GM19240 (cell line): ENCODE results near the gene TDRD7.
A peak's percentile ranks its signal among the peaks of the same experiment; 100 is the strongest.
"Not testable (repeated sequence)": the region's sequence is repeated elsewhere in the genome, so short reads cannot be mapped to it uniquely, and the experiment has no call there.

Experiments used
- DNase-seq: peaks from one replicate; pipeline ENCODE4 v3.0.0; 2011; ENCODE audit warnings: low spot score; ENCODE audit not compliant: insufficient read length

The TDRD7 gene

DNA sequence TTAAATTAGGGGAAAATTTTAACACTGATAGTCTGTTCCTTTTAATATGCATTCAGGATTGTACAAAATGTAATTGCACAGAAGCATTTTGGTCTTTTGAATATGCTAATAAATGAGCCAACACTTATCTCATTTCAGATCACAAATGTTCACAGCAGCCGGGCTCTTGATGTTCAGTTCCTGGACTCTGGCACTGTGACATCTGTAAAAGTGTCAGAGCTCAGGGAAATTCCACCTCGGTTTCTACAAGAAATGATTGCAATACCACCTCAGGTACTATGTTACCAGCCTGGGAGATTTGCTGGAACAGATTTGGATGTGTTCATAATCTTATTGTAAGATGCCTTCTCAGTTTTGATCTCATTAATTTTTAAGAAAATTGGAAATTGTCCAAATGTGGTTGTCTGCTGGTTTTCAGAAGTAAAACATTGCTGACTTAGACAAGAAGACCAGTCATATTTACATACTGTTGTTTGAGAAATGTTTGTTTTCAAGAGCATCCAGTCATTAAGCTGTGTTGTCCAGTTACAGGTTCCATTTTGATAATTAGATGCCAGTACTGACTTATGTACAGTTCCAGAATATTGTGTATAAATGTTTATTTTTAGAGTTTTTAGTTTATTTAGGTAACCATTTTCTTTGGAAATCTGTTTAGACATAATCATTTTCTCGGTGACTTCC lies 66.5 kb downstream of the TDRD7 start:
- no peak for DNase-seq

- DNase-seq: no peak
These were observed 67.7 kb downstream of the TDRD7 start for GRCh38 chr9:97479496-97480159.

GRCh38 chr9:97480174-97480573 lies 68.3 kb downstream of the TDRD7 start:
- no peak for DNase-seq

- no peak for DNase-seq
These were observed 68.9 kb downstream of the TDRD7 start for GRCh38 chr9:97480749-97481148.

GRCh38 chr9:97484134-97484533 lies 72.2 kb downstream of the TDRD7 start:
- no peak for DNase-seq

GRCh38 chr9:97487107-97487506 lies 75.2 kb downstream of the TDRD7 start:
- DNase-seq: no peak

GRCh38 chr9:97487861-97488260 lies 76.0 kb downstream of the TDRD7 start:
- DNase-seq: no peak

- DNase-seq: no peak
These were observed 79.5 kb downstream of the TDRD7 start for GRCh38 chr9:97491216-97491999.

- not testable (repeated sequence) for DNase-seq
These were observed 85.9 kb downstream of the TDRD7 start for GRCh38 chr9:97497558-97498375.

- DNase-seq: not testable (repeated sequence)
These were observed 87.0 kb downstream of the TDRD7 start for GRCh38 chr9:97498846-97499245.

DNA sequence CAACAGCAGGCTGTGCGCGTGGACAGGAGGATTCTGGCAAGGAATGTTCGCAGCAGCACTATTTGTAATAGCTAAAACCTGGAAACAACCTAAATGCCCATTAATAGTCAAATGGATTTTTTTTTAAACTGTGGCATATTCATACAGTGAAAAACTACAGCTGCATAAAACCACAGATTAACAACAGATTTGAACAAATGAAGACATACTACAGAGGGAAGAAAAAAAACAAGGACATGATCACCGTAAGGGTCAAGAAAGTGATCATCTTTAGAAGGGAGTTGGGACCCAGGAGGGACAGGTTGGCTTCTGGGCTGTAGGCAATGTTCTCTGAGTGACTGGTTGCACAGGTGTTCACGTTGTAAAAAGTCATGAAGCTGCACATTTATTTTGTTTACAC lies 88.4 kb downstream of the TDRD7 start:
- DNase-seq: no peak

- DNase-seq: no peak
These were observed 88.9 kb downstream of the TDRD7 start for GRCh38 chr9:97500765-97501176.

DNA sequence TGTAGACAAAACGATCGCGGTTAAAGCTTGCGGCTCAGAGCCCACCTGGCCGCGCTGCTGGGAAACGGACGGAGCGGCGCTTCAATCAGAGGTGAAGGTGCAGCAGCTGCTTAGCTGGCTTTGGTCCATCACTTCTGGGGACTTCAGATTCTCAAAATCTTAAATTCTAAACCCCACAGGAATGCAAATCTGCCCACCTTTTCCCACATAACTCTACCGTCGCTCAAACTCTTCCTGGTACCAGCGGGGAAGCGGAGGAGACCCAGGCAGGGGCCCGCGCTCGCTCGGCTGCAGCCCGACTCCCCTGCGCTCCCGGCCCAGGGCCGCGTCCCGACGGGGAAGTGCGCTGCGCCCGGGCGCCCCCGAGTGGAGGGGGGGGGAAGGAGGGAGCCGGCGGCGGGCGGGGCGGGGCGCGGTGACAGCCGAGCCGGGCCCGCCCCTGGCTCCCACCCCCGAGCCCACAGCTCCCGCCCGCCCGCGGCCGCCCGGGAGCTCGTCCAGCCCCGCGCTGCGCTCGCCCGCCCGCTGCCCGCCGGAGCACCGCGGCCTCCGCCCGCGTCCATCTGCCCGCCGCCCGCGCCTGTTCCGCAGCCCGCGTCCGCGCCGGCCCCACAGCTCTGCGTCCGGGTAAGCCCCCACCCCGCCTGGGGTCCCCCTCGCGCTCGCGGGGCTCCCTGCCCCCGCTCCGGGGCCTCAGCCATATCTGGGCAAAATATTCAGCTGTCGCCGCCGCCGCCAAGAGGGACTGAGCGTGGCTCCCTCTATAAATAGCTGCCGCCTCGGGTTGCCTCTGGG lies 89.5 kb downstream of the TDRD7 start, which contains the start of gene TMOD1:
Gene TMOD1 (plus strand): TSS at position 490 of the 795 bp plus-strand sequence. CDS start 22,523 bp downstream, outside the sequence.
- DNase-seq: peak; percentile 80

GRCh38 chr9:97501972-97502221 lies 90.0 kb downstream of the TDRD7 start:
- no peak for DNase-seq

GRCh38 chr9:97502222-97502983 lies 90.5 kb downstream of the TDRD7 start:
- no peak for DNase-seq

DNA sequence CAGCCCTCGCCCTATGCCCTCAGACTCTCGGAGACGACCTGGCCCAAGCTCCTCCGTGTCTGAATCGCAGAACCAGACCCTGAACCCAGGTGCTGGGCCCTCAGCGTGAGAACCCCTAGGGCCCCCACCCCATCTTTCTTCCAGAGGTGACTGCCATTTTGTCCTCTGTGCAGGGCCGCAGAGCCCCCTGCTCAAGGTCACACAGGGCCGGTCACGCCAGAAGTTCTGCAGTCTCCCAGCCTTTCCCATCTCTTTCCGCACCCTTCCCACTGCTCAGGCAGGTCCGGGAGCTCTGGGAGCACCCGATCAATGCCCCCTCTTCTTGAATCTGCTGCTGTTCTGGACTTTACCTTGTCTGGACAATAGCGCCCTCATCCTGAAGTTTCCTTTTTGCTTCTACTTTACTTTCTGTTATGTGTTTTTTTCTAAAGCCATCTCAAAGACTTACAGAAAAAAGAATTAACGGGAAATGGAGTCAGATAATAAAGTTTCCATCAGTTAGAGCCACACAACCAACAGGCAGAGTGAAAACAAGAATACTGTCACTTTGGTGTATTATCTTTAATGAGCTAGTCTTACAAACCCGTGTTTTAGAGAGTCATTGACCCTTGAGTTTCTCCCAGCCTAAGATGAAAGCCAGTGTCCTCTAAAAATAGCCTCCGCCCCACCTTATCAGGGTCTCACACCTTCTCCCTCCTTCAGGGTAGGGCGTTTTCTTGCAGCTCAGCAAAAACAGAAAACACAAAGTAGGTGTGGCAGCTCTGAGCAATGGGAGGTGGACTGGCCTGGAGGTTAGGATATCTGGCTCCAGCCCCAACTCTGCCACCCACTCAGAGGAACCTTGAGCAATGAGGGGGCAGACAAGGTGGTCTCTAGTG lies 91.3 kb downstream of the TDRD7 start:
- DNase-seq: no peak

DNA sequence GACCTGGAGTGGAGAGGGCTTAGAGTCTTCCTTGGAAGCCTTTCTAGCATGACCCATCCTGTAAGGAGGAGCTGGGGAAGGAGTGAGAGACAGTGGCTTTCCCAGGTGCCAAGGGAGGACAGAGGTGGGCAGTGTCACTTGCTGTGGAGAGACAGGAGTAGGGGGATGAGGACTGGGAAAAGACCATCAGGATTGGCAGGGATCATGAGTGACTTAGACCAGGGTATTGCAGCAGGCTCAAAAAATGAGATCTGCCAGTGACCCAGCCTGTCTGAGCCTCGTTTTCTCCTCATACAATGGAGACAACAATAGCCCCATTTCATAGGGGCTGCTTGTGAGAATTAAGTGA lies 91.9 kb downstream of the TDRD7 start:
- DNase-seq: no peak

DNA sequence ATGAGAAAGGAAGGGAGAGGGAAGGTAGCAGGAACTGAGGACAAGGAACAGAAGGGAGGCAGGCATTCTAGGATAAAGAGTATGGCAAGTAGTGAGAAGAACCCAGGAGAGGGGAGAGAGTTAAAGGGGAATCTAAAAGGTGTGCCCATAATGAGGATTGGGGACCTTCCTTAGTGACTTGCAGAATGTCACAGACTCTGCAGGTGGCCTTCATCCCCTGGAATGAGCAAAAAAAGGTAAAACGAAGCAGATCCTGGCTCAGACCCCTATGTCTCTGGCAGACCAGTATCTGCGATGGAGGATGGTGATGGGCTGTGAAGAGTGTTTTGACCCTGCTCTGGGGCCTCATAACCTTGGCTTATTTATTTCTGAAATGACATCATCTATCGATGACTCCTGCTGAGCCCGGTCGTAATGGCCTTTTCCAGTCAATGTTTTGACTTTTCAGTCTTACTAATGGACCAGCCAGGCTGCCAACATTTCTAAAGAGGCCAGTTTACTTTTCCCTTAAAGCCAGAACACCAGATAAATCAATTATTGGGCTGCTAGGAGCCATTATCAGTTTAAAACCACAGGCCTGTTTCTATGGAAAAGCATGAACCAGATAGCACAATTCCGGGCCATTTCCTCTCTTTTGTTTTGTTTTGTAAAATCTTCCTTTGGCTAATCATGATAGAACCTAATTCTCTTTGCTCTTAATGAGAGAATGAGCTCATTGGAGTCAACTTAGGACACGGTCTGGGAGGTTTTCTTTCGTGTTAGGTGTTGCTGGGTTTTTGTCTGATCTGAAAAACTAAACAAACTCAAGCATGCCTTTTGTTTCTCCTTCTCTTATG lies 92.7 kb downstream of the TDRD7 start:
- DNase-seq: no peak
